OCI-LY7 (cell line): ENCODE data around the gene LRRC7. TPM values are rescaled to one million over a fixed set of nuclear protein-coding genes. Genes with fewer than 3 reads are reported as not detected.
"Not testable (repeated sequence)": the region's sequence is repeated elsewhere in the genome, so short reads cannot be mapped to it uniquely, and the experiment has no call there.

Experiments used
- BruUV-seq: library from RNA; stranded (reverse); fragments of 400-500 nt; replicated peaks from 2 replicates; lab custom pipeline; 2021; lab: Mats Ljungman, UMichigan
- CTCF ChIA-PET: fragments of 300-600 bp; sonication (Branson Sonifier 250); formaldehyde crosslinking; loops from one replicate; lab custom pipeline; 2022; ENCODE audit warnings: antibody characterized with exemption; ENCODE audit not compliant: unreplicated experiment; lab: Charles Lee
- POLR2A ChIA-PET: fragments of 300-600 bp; sonication (Branson Sonifier 250); formaldehyde crosslinking; loops from one replicate; lab custom pipeline; 2022; ENCODE audit warnings: antibody characterized with exemption; lab: Charles Lee
- DNase-seq: peaks from one replicate; pipeline ENCODE4 v3.0.0-alpha.2; 2015; ENCODE audit warnings: low spot score
- H2AFZ ChIP-seq: fragments of 200-600 bp; sonication (generic), shearing (Covaris generic); 2 replicates; pipeline ENCODE4 v1.6.1; 2014; ENCODE audit warnings: mild to moderate bottlenecking, antibody characterized with exemption, low read length, moderate library complexity
- H3K27ac ChIP-seq: fragments of 200-600 bp; sonication (generic); 2 replicates; pipeline ENCODE4 v1.5.1; 2014; ENCODE audit warnings: mixed run types, low read depth, mild to moderate bottlenecking, moderate library complexity, low read length, inconsistent platforms; ENCODE audit not compliant: poor library complexity, severe bottlenecking
- H3K36me3 ChIP-seq: fragments of 200-600 bp; sonication (generic); 2 replicates; pipeline ENCODE4 v1.6.1; 2014; ENCODE audit warnings: mild to moderate bottlenecking, antibody characterized with exemption, low read length, moderate library complexity, mixed read lengths; ENCODE audit not compliant: insufficient read depth
- H3K4me1 ChIP-seq: fragments of 200-600 bp; sonication (generic); 2 replicates; pipeline ENCODE4 v1.5.1; 2014; ENCODE audit warnings: mild to moderate bottlenecking, low read length; ENCODE audit not compliant: insufficient read depth, poor library complexity, severe bottlenecking
- H3K4me2 ChIP-seq: fragments of 200-600 bp; sonication (generic); 2 replicates; pipeline ENCODE4 v1.6.1; 2014; ENCODE audit warnings: mild to moderate bottlenecking, low read length
- H3K4me3 ChIP-seq: fragments of 200-600 bp; sonication (generic); 2 replicates; pipeline ENCODE4 v1.5.1; 2014; ENCODE audit warnings: mild to moderate bottlenecking, low read depth, low read length; ENCODE audit not compliant: poor library complexity, severe bottlenecking
- H3K79me2 ChIP-seq: fragments of 200-600 bp; sonication (generic); 2 replicates; pipeline ENCODE4 v1.6.1; 2016; ENCODE audit warnings: low read depth, mild to moderate bottlenecking, low read length, moderate library complexity, mixed read lengths; ENCODE audit not compliant: insufficient read depth
- H3K9me2 ChIP-seq: fragments of 200-600 bp; sonication (generic); 2 replicates; pipeline ENCODE4 v1.6.1; 2016; ENCODE audit warnings: mild to moderate bottlenecking, low read length, mixed read lengths; ENCODE audit not compliant: insufficient read depth
- H3K9me3 ChIP-seq: fragments of 200-600 bp; sonication (generic); 2 replicates; pipeline ENCODE4 v1.6.1; 2014; ENCODE audit warnings: mild to moderate bottlenecking, mixed run types, low read length, mixed read lengths
- H4K20me1 ChIP-seq: fragments of 200-600 bp; sonication (generic); 2 replicates; pipeline ENCODE4 v1.6.1; 2014; ENCODE audit warnings: mild to moderate bottlenecking, antibody characterized with exemption, low read length, moderate library complexity, mixed read lengths; ENCODE audit not compliant: insufficient read depth
- CTCF ChIP-seq: fragments of 200-600 bp; sonication (generic); conservative IDR thresholded peaks from 2 replicates; pipeline ENCODE4 v1.5.1; 2014; ENCODE audit warnings: mild to moderate bottlenecking, antibody characterized with exemption, low read length, moderate library complexity, mixed read lengths
- EZH2phosphoT487 ChIP-seq: fragments of 200-600 bp; sonication (generic); IDR thresholded peaks from 2 replicates; pipeline ENCODE4 v1.6.1; 2018; ENCODE audit warnings: low read depth, borderline replicate concordance, mild to moderate bottlenecking, mixed run types, antibody characterized with exemption, low read length, moderate library complexity, mixed read lengths
- intact Hi-C: fragments of 100-400 bp; cut with micrococcal nuclease; formaldehyde crosslinking; loops from one replicate; pipeline ENCODE4 v1.10.0; 2022; ENCODE audit not compliant: unreplicated experiment
- total RNA-seq, 2 experiments: library from RNA; depleted of rRNA in 1 of 2; stranded (reverse); fragments of >200 nt in 1 of 2; shearing (Covaris generic) in 1 of 2; gene quantifications; 2 replicates each; pipeline ENCODE4 v1.2.3, GENCODE V29; 2014 to 2022

Gene LRRC7
- total RNA-seq, 2 experiments from 2014 or later, result not detected

- H2AFZ ChIP-seq, result no peak overlapping the region
- no peak for TF ChIP-seq EZH2phosphoT487
- no peaks in the 10 kb centered on the region for H3K36me3 ChIP-seq
- BruUV-seq, result no TSS peak
- no peak overlapping the region for H3K4me3 ChIP-seq
- ChIA-PET CTCF (no interaction called here), POLR2A (interaction anchor here (0.6 kb wide), 1 partner anchor 1499 kb away, joined by 3 read pairs; no protein-coding TSS in a partner anchor)
- no peak overlapping the region for H3K4me2 ChIP-seq
- no peak overlapping the region for H3K27ac ChIP-seq
- no peaks in the 10 kb centered on the region for H4K20me1 ChIP-seq
- no peak for DNase-seq
- no peaks in the 10 kb centered on the region for H3K9me2 ChIP-seq
- intact Hi-C loops, result no loop called here
- no peaks in the 10 kb centered on the region for H3K4me1 ChIP-seq
- H3K79me2 ChIP-seq, result no peaks in the 10 kb centered on the region
- H3K9me3 ChIP-seq, result no peaks in the 10 kb centered on the region
These were observed 353.8 kb downstream of the LRRC7 start for GRCh38 chr1:69921486-69921885.

- not testable (repeated sequence) for BruUV-seq, H2AFZ ChIP-seq
These were observed 360.5 kb downstream of the LRRC7 start for GRCh38 chr1:69928234-69928633.

GRCh38 chr1:69929308-69930057 lies 361.8 kb downstream of the LRRC7 start:
- no peak for DNase-seq
- Histone ChIP-seq H2AFZ (no peak overlapping the region), H3K36me3 (no peaks in the 10 kb centered on the region), H3K4me3 (no peak overlapping the region), H3K79me2 (no peaks in the 10 kb centered on the region), H3K4me2 (no peak overlapping the region), H3K9me2 (no peaks in the 10 kb centered on the region), H4K20me1 (no peaks in the 10 kb centered on the region), H3K4me1 (no peaks in the 10 kb centered on the region), H3K9me3 (no peaks in the 10 kb centered on the region), H3K27ac (no peak overlapping the region)
- TF ChIP-seq CTCF (no peak), EZH2phosphoT487 (no peak)
- POLR2A ChIA-PET, result no interaction called here
- intact Hi-C loops, result no loop called here
- CTCF ChIA-PET, result no interaction called here
- BruUV-seq, result no TSS peak

More at GRCh38 chr1:69928234-69928633, 360.5 kb downstream of the LRRC7 start:
- DNase-seq, H3K4me3 ChIP-seq, H3K79me2 ChIP-seq, H3K36me3 ChIP-seq, H3K9me2 ChIP-seq, intact Hi-C loops, H3K4me1 ChIP-seq, H3K9me3 ChIP-seq, CTCF ChIA-PET, H4K20me1 ChIP-seq, H3K4me2 ChIP-seq, POLR2A ChIA-PET, H3K27ac ChIP-seq: not testable (repeated sequence)
